SK-N-MC (cell line): ENCODE measurements around the gene IGFBP1.

ENCODE experiments used
- EZH2 ChIP-seq: fragments of 200-600 bp; sonication (generic); IDR thresholded peaks from one replicate; pipeline ENCODE4 v1.6.1; 2017; ENCODE audit warnings: antibody characterized with exemption
- POLR2AphosphoS5 ChIP-seq: IDR thresholded peaks from 2 replicates; pipeline ENCODE4 v1.6.1; 2012; ENCODE audit warnings: mild to moderate bottlenecking, low read depth, low read length, borderline replicate concordance

- TF ChIP-seq EZH2, result no peak
- TF ChIP-seq POLR2AphosphoS5, result no peak
These were observed 5.8 kb downstream of the IGFBP1 start for GRCh38 chr7:45893996-45894664.
